Keratinocyte (primary cell): ENCODE results near the gene RAB3D.
"Not testable (repeated sequence)": the region's sequence is repeated elsewhere in the genome, so short reads cannot be mapped to it uniquely, and the experiment has no call there.

ENCODE experiments used
- EZH2 ChIP-seq: IDR thresholded peaks from one replicate; pipeline ENCODE4 v1.6.1; 2012; ENCODE audit warnings: inconsistent platforms, mild to moderate bottlenecking, low read length, moderate library complexity
- TF ChIP-seq, protein P1 (sequence below), 3 experiments: IDR thresholded peaks in 1 of 3; conservative IDR thresholded peaks in 1 of 3; optimal IDR thresholded peaks in 1 of 3; 2 replicates in 2 of 3; 3 replicates in 1 of 3; pipeline versions ENCODE3 to v1.5.1; 2011; ENCODE audit warnings: low read length in 3 of 3, mild to moderate bottlenecking in 3 of 3, moderate library complexity in 2 of 3, control low read depth in 1 of 3, inconsistent platforms in 1 of 3; ENCODE audit not compliant: insufficient read depth in 2 of 3; ENCODE audit errors: extremely low read depth in 1 of 3

DNA sequence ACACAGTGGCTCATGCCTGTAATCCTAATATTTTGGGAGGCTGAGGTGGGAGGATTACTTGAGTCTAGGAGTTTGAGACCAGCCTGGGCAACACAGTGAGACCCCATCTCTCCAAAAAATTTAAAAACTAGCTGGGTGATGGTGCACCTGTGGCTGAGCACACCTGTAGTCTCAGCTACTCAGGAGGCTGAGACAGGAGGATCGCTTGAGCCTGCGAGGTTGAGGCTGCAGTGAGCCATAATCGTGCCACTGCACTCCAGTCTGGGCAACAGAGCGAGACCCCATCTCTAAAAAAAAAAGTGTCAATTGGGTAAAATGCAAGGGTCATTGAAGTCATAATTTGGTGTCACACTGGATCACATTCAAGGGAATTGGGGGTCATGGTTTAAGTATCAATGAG lies 14.6 kb upstream of the RAB3D start:
- TF ChIP-seq, protein P1, sequence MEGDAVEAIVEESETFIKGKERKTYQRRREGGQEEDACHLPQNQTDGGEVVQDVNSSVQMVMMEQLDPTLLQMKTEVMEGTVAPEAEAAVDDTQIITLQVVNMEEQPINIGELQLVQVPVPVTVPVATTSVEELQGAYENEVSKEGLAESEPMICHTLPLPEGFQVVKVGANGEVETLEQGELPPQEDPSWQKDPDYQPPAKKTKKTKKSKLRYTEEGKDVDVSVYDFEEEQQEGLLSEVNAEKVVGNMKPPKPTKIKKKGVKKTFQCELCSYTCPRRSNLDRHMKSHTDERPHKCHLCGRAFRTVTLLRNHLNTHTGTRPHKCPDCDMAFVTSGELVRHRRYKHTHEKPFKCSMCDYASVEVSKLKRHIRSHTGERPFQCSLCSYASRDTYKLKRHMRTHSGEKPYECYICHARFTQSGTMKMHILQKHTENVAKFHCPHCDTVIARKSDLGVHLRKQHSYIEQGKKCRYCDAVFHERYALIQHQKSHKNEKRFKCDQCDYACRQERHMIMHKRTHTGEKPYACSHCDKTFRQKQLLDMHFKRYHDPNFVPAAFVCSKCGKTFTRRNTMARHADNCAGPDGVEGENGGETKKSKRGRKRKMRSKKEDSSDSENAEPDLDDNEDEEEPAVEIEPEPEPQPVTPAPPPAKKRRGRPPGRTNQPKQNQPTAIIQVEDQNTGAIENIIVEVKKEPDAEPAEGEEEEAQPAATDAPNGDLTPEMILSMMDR (optimal IDR thresholded peaks at IDR 0.05 in 1 of 3, IDR thresholded peaks at IDR 0.05 in 1 of 3, conservative IDR thresholded peaks at IDR 0.05 in 1 of 3; ENCODE audit: extremely low read depth in 1 of 3, insufficient read depth in 2 of 3, low read length in 3 of 3), result not testable (repeated sequence)
- TF ChIP-seq EZH2, result not testable (repeated sequence)
